Body of pancreas (tissue), 4 donors: ENCODE data around the gene KCNK17. TPM values are rescaled to one million over a fixed set of nuclear protein-coding genes. Genes with fewer than 3 reads are reported as not detected.
A peak's percentile ranks its signal among the peaks of the same experiment; 100 is the strongest.

Source experiments
- ATAC-seq: fragments of 150-250 bp; one replicate; pipeline ENCODE4 v1.9.1; 2016
- DNase-seq, 4 donors: peaks; one replicate each; pipeline ENCODE4 v3.0.0-alpha.2; 2019
- H3K27ac ChIP-seq, 4 donors: fragments of 200-600 bp; sonication (generic); 1 replicate in 3 of 4; 2 replicates in 1 of 4; pipeline versions ENCODE4 v1.5.1 to v1.6.1; 2016 to 2019; ENCODE audit warnings: mild to moderate bottlenecking in 1 of 4, mixed read lengths in 1 of 4, moderate library complexity in 1 of 4
- H3K27me3 ChIP-seq, 2 donors: fragments of 200-600 bp; sonication (generic); one replicate each; pipeline ENCODE4 v1.6.0; 2016; ENCODE audit warnings: mild to moderate bottlenecking in 1 of 2
- H3K36me3 ChIP-seq, 2 donors: fragments of 200-600 bp; sonication (generic); replicated peaks in 1 of 2; 2 replicates each; pipeline ENCODE4 v1.5.1; 2016; ENCODE audit warnings: low read depth in 2 of 2; ENCODE audit not compliant: insufficient read depth in 1 of 2
- H3K4me1 ChIP-seq: fragments of 200-600 bp; sonication (generic); one replicate; pipeline ENCODE4 v1.6.0; 2016
- H3K4me3 ChIP-seq, 2 donors: fragments of 200-600 bp; sonication (generic); 1 replicate in 1 of 2; 2 replicates in 1 of 2; pipeline ENCODE4 v1.5.1; 2016 to 2019
- H3K9me3 ChIP-seq, 3 donors: fragments of 200-600 bp; sonication (generic); 1 replicate in 2 of 3; 2 replicates in 1 of 3; pipeline ENCODE4 v1.5.1; 2016
- POLR2A ChIP-seq, 3 donors: fragments of 450-650 bp; IDR thresholded peaks; one replicate each; pipeline ENCODE4 v1.6.1; 2016; ENCODE audit warnings: antibody characterized with exemption in 3 of 3, mild to moderate bottlenecking in 2 of 3
- WGBS, 2 donors: methylation state at CpG; one replicate each; pipeline ENCODE4 v1.1.5; 2017; 5-methylcytosine and 5-hydroxymethylcytosine counted together
- intact Hi-C: fragments of 100-400 bp; cut with DNase I; formaldehyde crosslinking; loops from one replicate; pipeline ENCODE4 v1.15.1; 2023
- total RNA-seq, 2 donors: library from RNA; depleted of rRNA; stranded (reverse); fragments of >200 nt; gene quantifications; one replicate each; pipeline ENCODE4 v1.1.0, GENCODE V29; 2016
- TF ChIP-seq, protein P1 (sequence below), 7 experiments: fragments of 450-650 bp in 4 of 7; fragments of 200-600 bp in 3 of 7; sonication (generic) in 3 of 7; IDR thresholded peaks; one replicate each; pipeline ENCODE4 v1.5.1; 2016 to 2019; ENCODE audit warnings: antibody characterized with exemption in 7 of 7

Gene KCNK17
- total RNA-seq, 2 donors from 2014 or later = 1.6 to 2.3 TPM

DNA sequence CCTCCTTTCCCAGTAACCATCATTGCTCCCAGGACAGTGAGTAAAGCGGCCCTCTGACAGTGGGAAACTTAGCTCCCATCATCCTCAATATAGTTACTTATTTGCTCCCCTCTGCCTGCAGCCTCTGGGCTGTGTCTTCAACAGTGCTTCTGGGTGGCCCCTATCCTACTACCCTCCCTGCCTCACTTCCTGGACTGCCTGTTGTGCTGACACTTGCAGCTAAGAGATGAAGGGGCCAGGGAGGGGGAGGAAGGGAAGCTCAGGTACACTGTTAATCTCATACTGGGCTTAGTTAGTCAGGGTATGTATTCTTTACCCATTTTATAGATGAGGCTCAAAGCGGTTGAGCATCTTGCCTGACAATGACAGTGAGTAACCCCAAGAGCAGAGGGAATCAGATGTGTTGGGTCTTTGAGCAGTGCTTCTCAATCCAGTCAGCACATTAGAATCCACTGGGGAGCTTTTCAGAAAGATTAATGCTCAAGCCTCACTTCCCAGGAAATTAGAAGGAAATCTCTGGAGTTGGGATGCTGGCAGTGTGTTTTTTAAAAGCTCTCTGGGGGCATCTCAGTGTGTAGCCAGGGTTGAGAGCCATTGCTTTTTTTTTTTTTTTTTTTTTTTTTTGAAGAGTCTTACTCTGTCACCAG is 57.8 kb downstream of the KCNK17 start:
- no peak overlapping the region for H3K4me3 ChIP-seq
- H3K9me3 ChIP-seq = no peaks in the 10 kb centered on the region
- 85 to 100% methylated on average over 2 of the region's 2 CpGs for WGBS, 2 donors
- no peaks in the 10 kb centered on the region for H3K36me3 ChIP-seq
- intact Hi-C loops = no loop called here
- H3K27me3 ChIP-seq = no peaks in the 10 kb centered on the region
- DNase-seq (no peak), ATAC-seq (no peak)
- no peak overlapping the region for H3K27ac ChIP-seq
- TF ChIP-seq POLR2A (IDR thresholded peaks at IDR 0.05) = no peak
- TF ChIP-seq, protein P1, sequence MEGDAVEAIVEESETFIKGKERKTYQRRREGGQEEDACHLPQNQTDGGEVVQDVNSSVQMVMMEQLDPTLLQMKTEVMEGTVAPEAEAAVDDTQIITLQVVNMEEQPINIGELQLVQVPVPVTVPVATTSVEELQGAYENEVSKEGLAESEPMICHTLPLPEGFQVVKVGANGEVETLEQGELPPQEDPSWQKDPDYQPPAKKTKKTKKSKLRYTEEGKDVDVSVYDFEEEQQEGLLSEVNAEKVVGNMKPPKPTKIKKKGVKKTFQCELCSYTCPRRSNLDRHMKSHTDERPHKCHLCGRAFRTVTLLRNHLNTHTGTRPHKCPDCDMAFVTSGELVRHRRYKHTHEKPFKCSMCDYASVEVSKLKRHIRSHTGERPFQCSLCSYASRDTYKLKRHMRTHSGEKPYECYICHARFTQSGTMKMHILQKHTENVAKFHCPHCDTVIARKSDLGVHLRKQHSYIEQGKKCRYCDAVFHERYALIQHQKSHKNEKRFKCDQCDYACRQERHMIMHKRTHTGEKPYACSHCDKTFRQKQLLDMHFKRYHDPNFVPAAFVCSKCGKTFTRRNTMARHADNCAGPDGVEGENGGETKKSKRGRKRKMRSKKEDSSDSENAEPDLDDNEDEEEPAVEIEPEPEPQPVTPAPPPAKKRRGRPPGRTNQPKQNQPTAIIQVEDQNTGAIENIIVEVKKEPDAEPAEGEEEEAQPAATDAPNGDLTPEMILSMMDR (IDR thresholded peaks at IDR 0.05) = no peak
- no peaks in the 10 kb centered on the region for H3K4me1 ChIP-seq

GRCh38 chr6:39254999-39255535 is 59.2 kb downstream of the KCNK17 start:
- DNase-seq (no peak), ATAC-seq (no peak)
- intact Hi-C loops = no loop called here
- Histone ChIP-seq H3K27ac (no peak overlapping the region), H3K4me1 (no peaks in the 10 kb centered on the region), H3K4me3 (no peak overlapping the region), H3K9me3 (no peaks in the 10 kb centered on the region), H3K27me3 (no peaks in the 10 kb centered on the region), H3K36me3 (no peaks in the 10 kb centered on the region)
- TF ChIP-seq POLR2A (IDR thresholded peaks at IDR 0.05) = no peak
- TF ChIP-seq, protein P1 (IDR thresholded peaks at IDR 0.05) = no peak
- 84 to 90% methylated on average over 4 of the region's 4 CpGs for WGBS, 2 donors

GRCh38 chr6:39251406-39251805 is 62.8 kb downstream of the KCNK17 start:
- H3K36me3 ChIP-seq = no peaks in the 10 kb centered on the region
- no peaks in the 10 kb centered on the region for H3K9me3 ChIP-seq
- intact Hi-C loops = no loop called here
- no peak for TF ChIP-seq POLR2A (IDR thresholded peaks at IDR 0.05)
- TF ChIP-seq, protein P1 (IDR thresholded peaks at IDR 0.05) = no peak
- DNase-seq (peak in 1 of 4 donors; percentile 14), ATAC-seq (no peak)
- H3K27ac ChIP-seq = no peak overlapping the region
- WGBS, 2 donors = 18 to 21% methylated on average over 8 of the region's 8 CpGs
- no peak overlapping the region for H3K4me3 ChIP-seq
- H3K4me1 ChIP-seq = no peaks in the 10 kb centered on the region
- H3K27me3 ChIP-seq = no peaks in the 10 kb centered on the region

- no peaks in the 10 kb centered on the region for H3K4me1 ChIP-seq
- H3K27me3 ChIP-seq = no peaks in the 10 kb centered on the region
- no peak for ATAC-seq
- H3K4me3 ChIP-seq = no peak overlapping the region
- no peaks in the 10 kb centered on the region for H3K9me3 ChIP-seq
- intact Hi-C loops = no loop called here
- H3K27ac ChIP-seq = no peak overlapping the region
- DNase-seq = no peak
- H3K36me3 ChIP-seq = no peaks in the 10 kb centered on the region
- TF ChIP-seq POLR2A (IDR thresholded peaks at IDR 0.05) = no peak
- TF ChIP-seq, protein P1 (IDR thresholded peaks at IDR 0.05) = no peak
Observed at GRCh38 chr6:39250507-39250906, 63.7 kb downstream of the KCNK17 start.

GRCh38 chr6:39249278-39249677 is 64.9 kb downstream of the KCNK17 start:
- no peaks in the 10 kb centered on the region for H3K4me1 ChIP-seq
- ATAC-seq = no peak
- no peak overlapping the region for H3K4me3 ChIP-seq
- no peak for DNase-seq
- H3K9me3 ChIP-seq = no peaks in the 10 kb centered on the region
- TF ChIP-seq, protein P1 (IDR thresholded peaks at IDR 0.05) = no peak
- no peak for TF ChIP-seq POLR2A (IDR thresholded peaks at IDR 0.05)
- intact Hi-C loops = no loop called here
- 91 to 100% methylated on average over 1 of the region's 1 CpG for WGBS, 2 donors
- no peaks in the 10 kb centered on the region for H3K27me3 ChIP-seq
- no peaks in the 10 kb centered on the region for H3K36me3 ChIP-seq
- no peak overlapping the region for H3K27ac ChIP-seq
